HAP-1 (cell line): Measurements from ENCODE around the gene MAPK13.

Source experiments
- DNase-seq, 2 experiments: peaks; one replicate each; pipeline ENCODE4 v3.0.0-alpha.2; 2016 to 2020; ENCODE audit warnings: low spot score in 2 of 2
- H3K27me3 ChIP-seq: fragments of 250-450 bp; sonication (Bioruptor Pico); 2 replicates; pipeline ENCODE4 v1.5.1; 2020; ENCODE audit warnings: low read depth, mild to moderate bottlenecking, moderate library complexity
- H3K36me3 ChIP-seq: fragments of 250-450 bp; sonication (Bioruptor Pico); replicated peaks from 2 replicates; pipeline ENCODE4 v1.5.1; 2020; ENCODE audit warnings: mild to moderate bottlenecking
- H3K4me1 ChIP-seq: fragments of 250-450 bp; sonication (Bioruptor Pico); 2 replicates; pipeline ENCODE4 v1.5.1; 2020; ENCODE audit warnings: mild to moderate bottlenecking
- H3K4me3 ChIP-seq: fragments of 250-450 bp; sonication (Bioruptor Pico); 2 replicates; pipeline ENCODE4 v1.5.1; 2020; ENCODE audit warnings: mild to moderate bottlenecking, moderate library complexity
- H3K9me3 ChIP-seq: fragments of 250-450 bp; sonication (Bioruptor Pico); 2 replicates; pipeline ENCODE4 v1.5.1; 2020; ENCODE audit warnings: mild to moderate bottlenecking, moderate library complexity
- in situ Hi-C: fragments of 300-500 bp; cut with MboI; formaldehyde crosslinking; loops from 3 replicates; pipeline ENCODE4 v1.14.3; 2020; ENCODE audit warnings: low sequenced_read_pairs, inconsistent platforms, mixed read lengths

The MAPK13 gene

GRCh38 chr6:36169023-36170007 lies 39.0 kb downstream of the MAPK13 start:
- DNase-seq, result no peak
- Histone ChIP-seq H3K9me3 (no peaks in the 10 kb centered on the region), H3K36me3 (no peaks in the 10 kb centered on the region), H3K27me3 (no peaks in the 10 kb centered on the region), H3K4me1 (no peaks in the 10 kb centered on the region), H3K4me3 (no peak overlapping the region)
- in situ Hi-C loops, result no loop called here

DNA sequence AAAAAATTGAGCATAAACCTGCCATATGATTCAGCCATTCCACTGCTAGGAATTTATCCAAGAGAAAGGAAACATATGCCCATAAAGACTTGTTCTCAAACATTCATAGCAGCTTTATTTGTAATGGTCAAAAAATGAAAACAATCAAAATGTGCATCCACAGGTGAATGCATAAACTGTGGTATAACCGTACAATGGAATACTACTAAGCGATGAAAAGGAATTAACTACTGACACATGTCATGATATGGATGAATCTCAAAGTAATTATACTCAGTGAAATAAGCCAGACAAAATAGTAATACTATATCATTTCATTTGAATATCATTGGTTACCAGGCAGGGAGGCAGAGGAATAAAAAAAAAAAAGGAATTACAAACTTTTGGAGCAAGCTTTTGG lies 40.4 kb downstream of the MAPK13 start:
- Histone ChIP-seq H3K9me3 (no peaks in the 10 kb centered on the region), H3K27me3 (no peaks in the 10 kb centered on the region), H3K4me1 (no peaks in the 10 kb centered on the region), H3K36me3 (no peaks in the 10 kb centered on the region), H3K4me3 (no peak overlapping the region)
- in situ Hi-C loops, result no loop called here
- no peak for DNase-seq

- Histone ChIP-seq H3K4me1 (no peaks in the 10 kb centered on the region), H3K4me3 (no peak overlapping the region), H3K27me3 (no peaks in the 10 kb centered on the region), H3K9me3 (no peaks in the 10 kb centered on the region), H3K36me3 (no peaks in the 10 kb centered on the region)
- no peak for DNase-seq
- in situ Hi-C loops, result no loop called here
These were observed 41.3 kb downstream of the MAPK13 start for GRCh38 chr6:36171573-36171972.

- Histone ChIP-seq H3K36me3 (no peaks in the 10 kb centered on the region), H3K4me3 (no peak overlapping the region), H3K27me3 (no peaks in the 10 kb centered on the region), H3K4me1 (no peaks in the 10 kb centered on the region), H3K9me3 (no peaks in the 10 kb centered on the region; the same call in 1 of the 2 replicates)
- no peak for DNase-seq
- in situ Hi-C loops, result no loop called here
These were observed 46.9 kb downstream of the MAPK13 start for GRCh38 chr6:36177166-36177565.

GRCh38 chr6:36178544-36178943 lies 48.2 kb downstream of the MAPK13 start:
- in situ Hi-C loops, result no loop called here

DNA sequence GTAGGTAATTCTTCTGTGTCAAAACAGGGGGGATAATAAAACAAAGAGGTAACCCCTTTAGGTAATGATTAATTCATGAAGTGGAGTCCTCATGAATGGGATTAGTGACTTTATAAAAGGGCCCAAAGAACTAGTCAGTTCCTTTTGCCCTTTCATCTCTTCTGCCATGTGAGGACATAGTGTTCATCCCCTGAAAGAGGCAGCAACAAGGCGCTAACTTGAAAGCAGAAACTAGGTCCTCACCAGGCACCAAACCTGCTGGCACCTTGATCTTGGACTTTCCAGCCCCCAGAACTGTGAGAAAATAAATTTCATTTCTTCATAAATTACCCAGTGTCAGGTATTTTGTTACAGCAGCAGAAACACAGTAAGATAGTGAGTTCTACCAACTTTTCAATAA lies 49.8 kb downstream of the MAPK13 start:
- Histone ChIP-seq H3K36me3 (no peaks in the 10 kb centered on the region), H3K4me3 (no peak overlapping the region), H3K27me3 (no peaks in the 10 kb centered on the region), H3K4me1 (no peaks in the 10 kb centered on the region), H3K9me3 (peaks cover 4% of the 10 kb centered on the region)
- in situ Hi-C loops, result no loop called here
- no peak for DNase-seq

More at GRCh38 chr6:36178544-36178943, 48.2 kb downstream of the MAPK13 start:
- no peak for DNase-seq
- Histone ChIP-seq H3K36me3 (no peaks in the 10 kb centered on the region), H3K4me3 (no peak overlapping the region), H3K9me3 (peaks cover 4% of the 10 kb centered on the region), H3K4me1 (no peaks in the 10 kb centered on the region), H3K27me3 (no peaks in the 10 kb centered on the region)

DNA sequence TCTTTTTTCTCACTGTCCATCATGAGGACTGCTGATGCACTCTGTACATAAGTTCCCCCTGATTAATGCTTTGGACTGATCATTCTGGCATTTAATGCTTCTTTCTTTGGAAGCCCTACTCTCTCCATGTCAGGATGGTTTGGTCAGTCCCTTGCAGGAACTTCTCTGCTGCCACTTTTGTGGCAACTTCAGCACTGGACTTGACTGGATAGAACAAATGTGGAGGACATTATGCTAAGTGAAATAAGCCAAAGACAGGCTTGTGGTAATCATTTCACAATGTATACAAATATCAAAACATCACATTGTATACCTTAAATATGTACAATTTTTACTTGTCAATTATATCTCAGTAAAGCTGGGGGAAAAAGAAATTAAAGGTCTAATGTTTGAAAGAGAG lies 54.0 kb downstream of the MAPK13 start:
- Histone ChIP-seq H3K27me3 (no peaks in the 10 kb centered on the region), H3K4me1 (no peaks in the 10 kb centered on the region), H3K9me3 (peaks cover 4% of the 10 kb centered on the region), H3K4me3 (no peak overlapping the region), H3K36me3 (no peaks in the 10 kb centered on the region)
- in situ Hi-C loops, result no loop called here
- no peak for DNase-seq

DNA sequence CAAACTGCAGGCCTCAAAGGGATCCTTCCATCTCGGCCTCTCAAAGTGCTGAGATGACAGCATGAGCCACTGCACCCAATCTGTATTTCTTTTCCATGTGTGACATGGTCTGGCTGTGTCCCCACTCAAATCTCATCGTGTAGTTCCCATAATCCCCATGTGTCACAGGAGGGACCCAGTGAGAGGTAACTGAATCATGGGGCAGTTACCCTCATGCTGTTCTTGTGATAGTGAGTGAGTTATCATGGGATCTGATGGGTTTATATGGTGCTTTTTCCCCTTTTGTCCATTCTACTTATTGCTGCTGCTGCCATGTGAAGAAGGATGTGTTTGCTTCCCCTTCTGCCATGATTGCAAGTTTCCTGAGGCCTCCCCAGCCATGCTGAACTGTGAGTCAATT lies 55.9 kb downstream of the MAPK13 start:
- DNase-seq, result no peak
- Histone ChIP-seq H3K9me3 (peaks cover 4% of the 10 kb centered on the region), H3K36me3 (no peaks in the 10 kb centered on the region), H3K4me1 (no peaks in the 10 kb centered on the region), H3K27me3 (no peaks in the 10 kb centered on the region), H3K4me3 (no peak overlapping the region)
- in situ Hi-C loops, result no loop called here

GRCh38 chr6:36187446-36187845 lies 57.1 kb downstream of the MAPK13 start:
- in situ Hi-C loops, result no loop called here
- DNase-seq, result no peak
- H3K36me3 ChIP-seq, result no peaks in the 10 kb centered on the region
- no peaks in the 10 kb centered on the region for H3K27me3 ChIP-seq
- H3K4me1 ChIP-seq, result no peaks in the 10 kb centered on the region
- H3K9me3 ChIP-seq, result peaks cover 4% of the 10 kb centered on the region
- H3K4me3 ChIP-seq, result no peak overlapping the region
